ENCODE measurements around the gene HNRNPLL.

The HNRNPLL gene

GRCh38 chr2:38527338-38528007 is 75.3 kb downstream of the HNRNPLL start:
- no peak for DNase-seq (ENCODE audit: low spot score)

- DNase-seq (ENCODE audit: low spot score), result no peak
These were observed 76.5 kb downstream of the HNRNPLL start for GRCh38 chr2:38526195-38526594.

- DNase-seq (ENCODE audit: low spot score), result peak; percentile 89
These were observed 78.1 kb downstream of the HNRNPLL start for GRCh38 chr2:38524580-38524979.

- DNase-seq (ENCODE audit: low spot score), result peak; percentile 41
These were observed 78.8 kb downstream of the HNRNPLL start for GRCh38 chr2:38523728-38524437.

- DNase-seq (ENCODE audit: low spot score), result no peak
These were observed 79.9 kb downstream of the HNRNPLL start for GRCh38 chr2:38522754-38523349.

- DNase-seq (ENCODE audit: low spot score), result no peak
These were observed 80.9 kb downstream of the HNRNPLL start for GRCh38 chr2:38521835-38522234.

GRCh38 chr2:38517284-38517683 is 85.4 kb downstream of the HNRNPLL start:
- DNase-seq (ENCODE audit: low spot score), result no peak

GRCh38 chr2:38516526-38516925 is 86.2 kb downstream of the HNRNPLL start:
- no peak for DNase-seq (ENCODE audit: low spot score)

GRCh38 chr2:38516122-38516521 is 86.6 kb downstream of the HNRNPLL start:
- DNase-seq (ENCODE audit: low spot score), result no peak

GRCh38 chr2:38515155-38516074 is 87.3 kb downstream of the HNRNPLL start:
- DNase-seq (ENCODE audit: low spot score), result no peak

- no peak for DNase-seq (ENCODE audit: low spot score)
These were observed 88.0 kb downstream of the HNRNPLL start for GRCh38 chr2:38514603-38515154.

GRCh38 chr2:38512211-38512610 is 90.5 kb downstream of the HNRNPLL start:
- no peak for DNase-seq (ENCODE audit: low spot score)
